Activated CD4-positive, alpha-beta T cell treated with anti-CD3 and anti-CD28 coated beads for 1 hour (primary cell): ENCODE measurements around the gene SLC30A9.

Experiments
- DNase-seq: peaks from one replicate; pipeline ENCODE4 v3.0.0-alpha.2; 2020

Gene SLC30A9

GRCh38 chr4:42008011-42008786 is 17.9 kb downstream of the SLC30A9 start:
- no peak for DNase-seq

- no peak for DNase-seq
These were observed 25.1 kb downstream of the SLC30A9 start for GRCh38 chr4:42015438-42015837.

GRCh38 chr4:42018451-42018850 is 28.1 kb downstream of the SLC30A9 start:
- DNase-seq, result no peak

- DNase-seq, result no peak
These were observed 58.1 kb downstream of the SLC30A9 start for GRCh38 chr4:42048394-42048793.

GRCh38 chr4:42050516-42051249 is 60.4 kb downstream of the SLC30A9 start:
- DNase-seq, result no peak

GRCh38 chr4:42066402-42066801 is 76.1 kb downstream of the SLC30A9 start:
- DNase-seq, result no peak

- no peak for DNase-seq
These were observed 76.9 kb downstream of the SLC30A9 start for GRCh38 chr4:42067264-42067663.

GRCh38 chr4:42070463-42070862 is 80.1 kb downstream of the SLC30A9 start:
- DNase-seq, result no peak

- no peak for DNase-seq
These were observed 84.0 kb downstream of the SLC30A9 start for GRCh38 chr4:42074294-42074693.

GRCh38 chr4:42078184-42078801 is 88.0 kb downstream of the SLC30A9 start:
- DNase-seq, result no peak

GRCh38 chr4:42080306-42080705 is 90.0 kb downstream of the SLC30A9 start:
- DNase-seq, result no peak

- DNase-seq, result no peak
These were observed 93.5 kb downstream of the SLC30A9 start for GRCh38 chr4:42083816-42084215.

GRCh38 chr4:42088386-42088785 is 98.1 kb downstream of the SLC30A9 start:
- DNase-seq, result no peak

- DNase-seq, result no peak
These were observed 111.2 kb downstream of the SLC30A9 start for GRCh38 chr4:42101446-42101975.

GRCh38 chr4:42104521-42104920 is 114.2 kb downstream of the SLC30A9 start:
- DNase-seq, result no peak

GRCh38 chr4:42112846-42113245 is 122.5 kb downstream of the SLC30A9 start:
- no peak for DNase-seq

GRCh38 chr4:42119886-42120285 is 129.6 kb downstream of the SLC30A9 start:
- no peak for DNase-seq

- DNase-seq, result no peak
These were observed 131.9 kb downstream of the SLC30A9 start for GRCh38 chr4:42122237-42122636.

GRCh38 chr4:42123071-42123644 is 132.8 kb downstream of the SLC30A9 start:
- no peak for DNase-seq

GRCh38 chr4:42132099-42132498 is 141.8 kb downstream of the SLC30A9 start:
- DNase-seq, result no peak

- DNase-seq, result no peak
These were observed 142.7 kb downstream of the SLC30A9 start for GRCh38 chr4:42133006-42133405.

- DNase-seq, result no peak
These were observed 146.0 kb downstream of the SLC30A9 start for GRCh38 chr4:42136371-42136770.
